Endothelial cell of umbilical vein (primary cell): Measurements from ENCODE around the gene TOM1L2.

Experiments
- EZH2 ChIP-seq: IDR thresholded peaks from 2 replicates; pipeline ENCODE4 v1.6.1; 2012; ENCODE audit warnings: borderline replicate concordance, low read depth, mild to moderate bottlenecking, moderate library complexity, low read length, inconsistent platforms; ENCODE audit not compliant: severe bottlenecking
- POLR2A ChIP-seq: IDR thresholded peaks from 2 replicates; pipeline ENCODE4 v1.6.1; 2012; ENCODE audit warnings: low read depth, mild to moderate bottlenecking, control low read depth, low read length
- TF ChIP-seq, protein P1 (sequence below), 2 donors: IDR thresholded peaks; 1 replicate in 1 of 2; 2 replicates in 1 of 2; pipeline ENCODE4 v1.5.1; 2011; ENCODE audit warnings: low read length in 2 of 2, mild to moderate bottlenecking in 2 of 2, moderate library complexity in 2 of 2, control low read depth in 1 of 2, inconsistent platforms in 1 of 2, low read depth in 1 of 2; ENCODE audit not compliant: insufficient read depth in 1 of 2; ENCODE audit errors: extremely low read depth in 1 of 2
- TF ChIP-seq, protein P2 (sequence below): IDR thresholded peaks from 2 replicates; pipeline ENCODE4 v1.6.1; 2011; ENCODE audit not compliant: insufficient read depth, insufficient read length

DNA sequence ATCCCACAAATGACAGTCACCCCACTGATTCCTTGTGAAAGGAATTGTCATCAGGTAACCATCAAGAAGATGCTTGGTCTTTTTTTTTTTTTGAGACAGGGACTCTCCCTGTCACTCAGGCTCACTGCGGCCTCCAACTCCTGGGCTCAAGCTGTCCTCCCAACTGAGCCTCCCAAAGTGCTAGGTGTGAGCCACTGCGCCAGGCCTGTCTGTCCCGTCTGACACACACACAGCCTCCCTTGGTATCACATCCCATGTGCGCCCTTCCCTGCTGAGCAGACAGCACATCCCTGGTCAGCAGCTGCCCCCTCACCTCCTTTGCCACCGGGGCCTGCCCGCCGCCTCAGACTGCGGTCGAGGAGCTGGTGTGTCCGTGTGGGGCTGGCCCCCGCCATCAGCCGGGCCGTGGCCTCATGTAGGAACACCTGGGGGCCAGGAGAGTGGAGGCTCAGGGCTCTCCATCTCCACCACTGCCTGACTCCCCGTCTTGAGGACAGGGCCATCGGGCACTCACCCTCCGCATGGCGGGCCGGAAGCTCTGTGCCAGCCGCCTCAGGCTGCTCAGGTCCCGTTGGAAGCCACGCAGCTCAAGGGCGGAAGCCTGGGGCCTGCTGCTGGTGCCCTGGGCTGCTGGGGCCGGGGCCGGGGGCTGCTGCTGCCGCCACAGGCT, 159.0 kb downstream of the TOM1L2 start:
- TF ChIP-seq, protein P1, sequence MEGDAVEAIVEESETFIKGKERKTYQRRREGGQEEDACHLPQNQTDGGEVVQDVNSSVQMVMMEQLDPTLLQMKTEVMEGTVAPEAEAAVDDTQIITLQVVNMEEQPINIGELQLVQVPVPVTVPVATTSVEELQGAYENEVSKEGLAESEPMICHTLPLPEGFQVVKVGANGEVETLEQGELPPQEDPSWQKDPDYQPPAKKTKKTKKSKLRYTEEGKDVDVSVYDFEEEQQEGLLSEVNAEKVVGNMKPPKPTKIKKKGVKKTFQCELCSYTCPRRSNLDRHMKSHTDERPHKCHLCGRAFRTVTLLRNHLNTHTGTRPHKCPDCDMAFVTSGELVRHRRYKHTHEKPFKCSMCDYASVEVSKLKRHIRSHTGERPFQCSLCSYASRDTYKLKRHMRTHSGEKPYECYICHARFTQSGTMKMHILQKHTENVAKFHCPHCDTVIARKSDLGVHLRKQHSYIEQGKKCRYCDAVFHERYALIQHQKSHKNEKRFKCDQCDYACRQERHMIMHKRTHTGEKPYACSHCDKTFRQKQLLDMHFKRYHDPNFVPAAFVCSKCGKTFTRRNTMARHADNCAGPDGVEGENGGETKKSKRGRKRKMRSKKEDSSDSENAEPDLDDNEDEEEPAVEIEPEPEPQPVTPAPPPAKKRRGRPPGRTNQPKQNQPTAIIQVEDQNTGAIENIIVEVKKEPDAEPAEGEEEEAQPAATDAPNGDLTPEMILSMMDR (IDR thresholded peaks at IDR 0.05; ENCODE audit: extremely low read depth in 1 of 2, insufficient read depth in 1 of 2, low read depth in 1 of 2, low read length in 2 of 2) = no peak
- no peak for TF ChIP-seq EZH2
- TF ChIP-seq, protein P2, sequence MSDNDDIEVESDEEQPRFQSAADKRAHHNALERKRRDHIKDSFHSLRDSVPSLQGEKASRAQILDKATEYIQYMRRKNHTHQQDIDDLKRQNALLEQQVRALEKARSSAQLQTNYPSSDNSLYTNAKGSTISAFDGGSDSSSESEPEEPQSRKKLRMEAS = no peak
- TF ChIP-seq POLR2A = peak; percentile 13
